ENCODE results near the gene NCAPH2.
"Not testable (repeated sequence)": the region's sequence is repeated elsewhere in the genome, so short reads cannot be mapped to it uniquely, and the experiment has no call there.

NCAPH2 gene

DNA sequence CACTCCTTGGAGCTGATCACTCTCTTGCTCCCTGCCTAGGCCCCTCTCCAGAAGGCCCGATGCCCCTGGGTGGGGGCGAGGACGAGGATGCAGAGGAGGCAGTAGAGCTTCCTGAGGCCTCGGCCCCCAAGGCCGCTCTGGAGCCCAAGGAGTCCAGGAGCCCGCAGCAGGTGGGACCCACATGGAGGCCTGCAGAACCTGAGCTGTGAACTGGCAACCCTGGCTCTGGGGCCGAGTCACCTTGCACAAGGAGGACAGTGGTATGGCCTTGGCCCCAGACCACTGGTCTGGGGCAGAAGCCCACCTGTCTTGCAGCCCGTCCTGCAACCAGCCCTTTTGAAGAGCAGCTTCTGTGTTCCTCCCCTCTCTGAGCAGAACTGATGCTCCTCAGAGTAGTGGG, 11.1 kb downstream of the NCAPH2 start:
- DNase-seq (ENCODE audit: low read depth in 2 of 2) = no peak

DNA sequence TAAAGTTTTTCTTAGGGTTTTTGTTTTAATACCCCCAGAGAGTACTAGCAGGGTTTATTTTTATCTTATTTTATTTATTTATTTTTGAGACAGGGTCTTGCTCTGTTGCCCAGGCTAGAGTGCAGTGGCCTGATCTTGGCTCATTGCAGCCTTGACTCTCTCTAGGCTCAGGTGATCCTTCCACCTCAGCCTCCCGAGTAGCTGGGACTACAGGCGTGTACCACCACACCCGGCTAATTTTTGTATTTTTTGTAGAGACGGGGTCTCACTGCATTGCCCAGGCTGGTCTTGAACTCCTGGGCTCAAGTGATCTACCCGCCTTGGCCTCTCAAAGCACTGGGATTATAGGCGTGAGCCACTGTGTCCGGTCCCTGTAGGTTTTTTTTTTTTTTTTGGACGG, 12.2 kb downstream of the NCAPH2 start:
- not testable (repeated sequence) for DNase-seq (ENCODE audit: low read depth in 2 of 2)

DNA sequence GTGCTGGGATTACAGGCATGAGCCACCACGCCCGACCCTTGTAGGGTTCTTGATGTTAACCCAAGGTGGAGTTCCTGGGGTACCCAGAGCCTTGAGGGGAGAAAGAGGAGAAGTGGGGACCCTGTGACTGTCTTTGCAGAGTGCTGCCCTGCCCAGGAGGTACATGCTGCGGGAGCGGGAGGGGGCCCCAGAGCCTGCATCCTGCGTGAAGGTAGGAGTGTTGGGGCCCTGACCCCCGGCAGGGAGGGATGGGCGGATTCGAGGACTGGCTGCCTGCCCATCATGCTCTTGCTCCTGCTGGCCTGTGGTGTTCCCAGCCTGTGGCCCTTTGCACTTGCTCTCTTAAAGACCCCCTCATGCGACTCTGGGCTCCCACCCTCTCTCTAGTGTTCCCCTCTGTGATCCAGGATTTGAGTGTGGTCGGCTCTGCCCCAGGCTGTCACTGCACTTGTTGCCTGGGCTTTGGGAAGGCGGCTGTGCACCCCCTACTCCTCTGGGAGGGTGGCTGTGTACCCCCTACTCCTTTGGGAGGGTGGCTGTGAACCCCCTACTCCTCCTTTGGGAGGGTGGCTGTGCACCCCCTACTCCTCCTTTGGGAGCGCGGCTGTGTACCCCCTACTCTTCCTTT, 12.9 kb downstream of the NCAPH2 start:
- DNase-seq (ENCODE audit: low read depth in 2 of 2) = no peak

DNA sequence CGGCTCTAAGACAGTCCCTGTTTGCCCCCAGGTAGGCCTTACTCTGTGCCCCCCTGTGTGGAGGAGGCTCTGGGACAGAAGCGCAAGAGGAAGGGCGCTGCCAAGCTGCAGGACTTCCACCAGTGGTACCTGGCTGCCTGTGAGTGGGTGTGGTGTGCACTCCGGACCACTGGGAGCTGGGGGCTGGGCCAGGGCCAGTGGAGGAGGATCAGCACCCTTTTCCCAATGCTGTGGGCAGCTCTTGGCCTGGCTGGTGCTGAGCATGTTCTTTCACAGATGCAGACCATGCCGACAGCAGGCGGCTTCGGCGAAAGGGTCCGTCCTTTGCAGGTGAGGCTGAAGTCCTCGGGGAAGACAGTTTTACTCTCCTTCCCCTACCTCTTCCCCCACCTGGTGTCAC, 13.7 kb downstream of the NCAPH2 start:
- no peak for DNase-seq (ENCODE audit: low read depth in 2 of 2)

DNA sequence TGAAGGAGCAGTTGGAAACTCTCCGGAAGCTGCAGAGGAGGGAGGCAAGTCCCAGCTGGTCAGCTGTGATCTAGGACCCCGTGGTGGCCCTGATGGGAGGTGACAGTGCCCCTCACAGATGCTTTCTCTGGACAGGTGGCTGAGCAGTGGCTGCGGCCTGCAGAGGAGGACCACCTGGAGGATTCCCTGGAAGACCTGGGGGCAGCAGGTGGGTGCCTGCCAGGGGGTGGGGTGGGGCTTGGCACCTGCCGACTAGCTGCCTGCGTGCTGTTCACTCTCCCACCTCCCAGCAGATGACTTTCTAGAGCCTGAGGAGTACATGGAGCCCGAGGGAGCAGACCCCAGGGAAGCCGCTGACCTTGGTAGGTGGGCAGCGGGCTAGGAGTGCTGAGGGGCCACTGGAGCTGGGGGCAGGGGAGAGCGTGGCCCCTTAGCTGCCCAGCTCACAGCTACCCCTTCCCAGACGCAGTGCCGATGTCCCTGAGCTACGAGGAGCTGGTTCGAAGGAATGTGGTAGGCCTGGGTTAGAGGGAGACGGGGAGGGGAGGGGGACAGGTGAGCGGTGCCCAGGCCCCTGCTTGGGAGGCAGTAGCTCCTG, 14.3 kb downstream of the NCAPH2 start:
- DNase-seq (ENCODE audit: low read depth in 2 of 2) = no peak

DNA sequence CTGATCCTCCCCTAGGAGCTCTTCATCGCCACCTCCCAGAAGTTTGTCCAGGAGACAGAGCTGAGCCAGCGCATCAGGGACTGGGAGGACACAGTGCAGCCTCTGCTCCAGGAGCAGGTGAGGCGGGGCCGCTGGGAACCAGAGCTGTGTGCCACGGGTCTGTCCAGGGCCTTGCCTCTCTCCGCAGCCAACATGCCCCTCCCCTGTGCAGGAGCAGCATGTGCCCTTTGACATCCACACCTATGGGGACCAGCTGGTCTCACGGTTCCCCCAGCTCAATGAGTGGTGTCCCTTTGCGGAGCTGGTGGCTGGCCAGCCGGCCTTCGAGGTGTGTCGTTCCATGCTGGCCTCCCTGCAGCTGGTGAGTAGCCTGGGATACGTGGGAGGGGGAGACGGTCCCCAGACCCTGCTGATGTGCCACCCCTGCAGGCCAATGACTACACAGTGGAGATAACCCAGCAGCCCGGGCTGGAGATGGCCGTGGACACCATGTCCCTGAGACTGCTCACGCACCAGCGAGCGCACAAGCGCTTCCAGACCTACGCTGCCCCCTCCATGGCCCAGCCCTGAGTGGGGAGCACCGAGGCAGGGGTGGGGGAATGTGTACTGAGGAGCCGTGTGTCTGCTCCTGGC, 14.9 kb downstream of the NCAPH2 start:
- DNase-seq (ENCODE audit: low read depth in 2 of 2) = no peak

DNA sequence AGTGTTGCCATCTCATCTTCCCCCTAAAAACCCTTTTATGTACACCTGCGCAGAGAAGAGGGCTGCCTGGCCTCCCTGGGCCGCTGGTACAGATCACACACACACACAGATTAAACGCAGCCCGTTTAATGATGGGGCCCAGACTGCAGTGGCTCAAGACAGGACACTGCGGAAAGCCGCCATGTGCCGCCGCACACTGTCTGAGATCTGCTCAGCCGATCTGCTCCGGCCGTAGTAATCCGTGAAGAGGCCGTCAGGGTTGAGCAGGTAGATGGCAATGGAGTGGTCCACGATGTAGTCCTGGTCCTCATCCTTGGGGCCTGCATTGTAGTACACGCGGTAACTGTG, 15.4 kb downstream of the NCAPH2 start:
- DNase-seq (ENCODE audit: low read depth in 2 of 2) = no peak

DNA sequence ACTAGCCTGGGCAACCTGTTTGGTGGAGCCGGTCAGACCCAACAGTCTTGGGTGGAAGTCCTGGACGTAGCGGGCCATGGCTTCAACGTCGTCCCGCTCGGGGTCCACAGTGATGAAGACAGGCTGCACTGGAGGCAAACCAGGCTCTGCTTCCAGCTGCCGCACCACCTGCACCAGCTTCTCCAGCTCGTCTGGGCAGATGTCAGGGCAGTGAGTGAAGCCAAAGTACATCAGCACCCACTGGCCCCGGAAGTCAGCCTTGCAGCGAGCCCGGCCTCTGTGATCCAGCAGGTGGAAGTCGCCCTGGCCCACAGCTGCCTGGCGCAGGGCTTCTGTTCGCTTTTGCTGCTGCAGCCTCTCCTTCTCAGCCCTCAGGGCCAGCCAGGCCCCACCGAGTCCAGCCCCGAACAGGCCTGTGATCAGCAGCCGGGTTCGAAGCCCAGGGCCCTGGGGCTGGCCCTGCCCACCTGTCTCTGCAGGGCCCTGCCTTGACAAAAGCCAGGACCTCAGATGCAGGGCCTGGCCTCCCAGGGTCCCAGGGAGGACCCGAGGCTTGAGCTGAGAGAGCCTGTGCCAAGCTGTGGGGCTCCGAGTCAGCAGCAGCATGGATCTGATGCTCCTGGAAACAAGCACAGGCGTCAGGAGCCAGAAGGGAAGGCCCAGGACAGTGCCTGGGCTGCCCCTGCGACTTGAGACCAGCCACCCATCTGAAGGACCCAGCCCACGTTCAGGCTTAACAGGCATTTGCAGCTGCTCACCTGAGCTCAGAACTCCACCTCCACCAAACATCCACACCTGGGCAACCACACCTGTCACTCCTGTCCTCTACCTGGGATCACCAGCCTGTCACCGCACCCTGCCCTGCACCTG, 16.0 kb downstream of the NCAPH2 start:
- DNase-seq (ENCODE audit: low read depth in 2 of 2) = no peak

DNA sequence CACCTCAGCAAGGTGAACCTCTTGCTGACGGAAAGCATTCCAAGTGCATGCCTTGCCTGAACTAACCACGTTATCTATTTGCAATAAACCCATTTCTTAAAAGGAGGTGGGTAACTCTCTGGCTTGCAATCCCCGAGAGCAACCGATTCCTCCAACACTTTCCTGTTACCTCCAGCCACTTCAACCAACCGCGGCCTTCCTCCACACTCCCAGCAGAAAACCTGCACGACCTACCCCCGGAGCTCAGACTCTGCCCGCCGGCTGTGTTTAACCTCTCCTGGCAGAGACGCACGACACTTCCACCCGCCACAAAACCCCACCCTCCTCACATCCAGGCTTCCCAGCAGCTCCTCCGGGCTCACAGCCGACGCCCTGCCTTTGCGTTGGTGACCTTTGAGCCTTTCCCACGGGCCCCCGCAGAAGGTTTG, 16.7 kb downstream of the NCAPH2 start:
- DNase-seq (ENCODE audit: low read depth in 2 of 2) = no peak

DNA sequence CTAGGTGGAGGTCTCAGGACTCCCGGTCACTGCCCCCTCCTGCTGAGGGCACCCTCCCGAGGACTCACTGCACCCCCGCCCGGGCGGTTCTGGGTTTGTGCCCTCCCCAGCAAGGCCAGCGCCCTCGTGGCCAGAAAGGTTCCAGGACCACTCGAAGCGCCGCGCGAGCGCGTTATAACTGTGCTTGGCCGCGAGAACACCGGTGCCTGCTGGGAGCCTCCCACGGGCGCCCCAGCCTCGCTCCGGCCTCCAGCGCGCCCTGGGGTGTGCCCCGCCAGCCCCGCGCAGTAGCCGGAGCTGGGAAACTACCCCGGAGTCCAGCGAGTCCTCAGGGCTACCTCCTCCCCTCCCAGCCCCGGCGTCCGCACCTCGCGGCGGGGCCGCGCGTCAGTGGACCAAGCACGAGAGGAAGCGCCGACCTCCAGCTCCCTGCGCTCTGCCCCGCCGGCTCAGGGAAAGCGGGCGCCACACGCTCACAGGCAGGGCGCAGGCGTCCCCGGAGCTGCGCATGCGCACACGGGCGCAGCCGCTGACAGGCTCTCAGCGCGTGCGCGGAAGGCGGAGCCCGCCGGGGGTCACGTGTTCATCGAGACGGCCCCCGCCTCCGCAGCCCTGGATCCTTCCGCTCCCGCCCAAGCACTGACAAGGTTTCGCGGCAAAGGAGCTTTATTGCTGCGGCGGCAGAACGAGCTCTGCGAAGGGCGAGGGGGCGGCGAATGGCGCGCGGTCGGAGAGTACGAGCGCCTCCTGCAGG, 17.3 kb downstream of the NCAPH2 start, which contains the start of gene SCO2:
Gene SCO2, minus strand, starts transcription at position 495 of the 754 bp plus-strand sequence. CDS start 1,187 bp downstream, outside the sequence.
- DNase-seq (ENCODE audit: low read depth in 2 of 2) = peak; percentile 97 to 98

DNA sequence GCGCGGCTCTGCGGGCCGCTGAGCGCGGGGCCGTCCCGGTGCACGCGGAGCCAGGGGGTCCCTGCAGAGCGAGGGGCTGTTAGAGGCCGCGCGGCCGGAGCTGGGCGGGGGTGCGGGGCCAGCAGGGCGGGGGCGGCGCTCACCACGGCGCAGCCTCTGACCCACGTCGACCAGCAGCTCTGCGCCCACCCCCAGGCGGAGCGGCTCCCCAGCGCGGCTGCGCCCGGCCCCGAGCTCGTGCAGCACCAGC, 17.8 kb downstream of the NCAPH2 start:
- DNase-seq (ENCODE audit: low read depth in 2 of 2) = no peak

DNA sequence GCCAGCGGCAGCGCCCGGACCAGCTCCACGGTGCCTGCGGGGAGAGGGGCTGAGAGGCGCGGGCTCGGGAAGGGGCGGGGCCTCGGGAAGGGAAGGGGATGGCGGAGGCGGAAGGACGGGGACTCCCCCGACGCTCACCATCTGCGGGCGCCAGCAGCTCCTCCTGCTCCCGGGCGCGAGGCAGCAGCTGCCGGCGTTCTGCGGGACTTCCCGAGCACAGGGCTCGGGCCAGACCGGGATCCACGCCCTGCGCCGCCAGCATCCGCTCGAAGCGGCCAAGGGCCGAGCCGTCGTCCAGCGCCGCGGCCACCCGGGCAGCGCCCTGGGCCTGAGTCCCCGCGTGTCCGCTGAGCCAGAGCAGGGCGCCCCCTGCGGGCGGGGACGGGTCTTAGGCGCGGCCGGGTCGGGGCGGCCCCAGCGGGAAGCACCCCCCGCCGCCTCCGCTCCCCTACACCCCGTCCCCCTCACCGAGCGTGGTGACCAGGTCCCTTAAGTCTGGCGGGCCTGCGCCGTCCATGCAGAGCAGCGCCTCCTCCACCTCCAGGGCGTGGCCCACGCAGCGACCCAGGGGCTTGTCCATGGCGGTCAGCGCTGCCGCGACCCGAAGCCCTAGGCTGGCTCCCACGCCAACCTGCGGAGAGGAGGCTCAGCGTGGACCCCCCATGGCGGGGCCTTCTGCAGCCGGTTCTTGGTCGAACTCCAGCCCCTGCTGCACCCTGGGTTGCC, 18.2 kb downstream of the NCAPH2 start:
- peak; percentile 85 to 86 for DNase-seq (ENCODE audit: low read depth in 2 of 2)

DNA sequence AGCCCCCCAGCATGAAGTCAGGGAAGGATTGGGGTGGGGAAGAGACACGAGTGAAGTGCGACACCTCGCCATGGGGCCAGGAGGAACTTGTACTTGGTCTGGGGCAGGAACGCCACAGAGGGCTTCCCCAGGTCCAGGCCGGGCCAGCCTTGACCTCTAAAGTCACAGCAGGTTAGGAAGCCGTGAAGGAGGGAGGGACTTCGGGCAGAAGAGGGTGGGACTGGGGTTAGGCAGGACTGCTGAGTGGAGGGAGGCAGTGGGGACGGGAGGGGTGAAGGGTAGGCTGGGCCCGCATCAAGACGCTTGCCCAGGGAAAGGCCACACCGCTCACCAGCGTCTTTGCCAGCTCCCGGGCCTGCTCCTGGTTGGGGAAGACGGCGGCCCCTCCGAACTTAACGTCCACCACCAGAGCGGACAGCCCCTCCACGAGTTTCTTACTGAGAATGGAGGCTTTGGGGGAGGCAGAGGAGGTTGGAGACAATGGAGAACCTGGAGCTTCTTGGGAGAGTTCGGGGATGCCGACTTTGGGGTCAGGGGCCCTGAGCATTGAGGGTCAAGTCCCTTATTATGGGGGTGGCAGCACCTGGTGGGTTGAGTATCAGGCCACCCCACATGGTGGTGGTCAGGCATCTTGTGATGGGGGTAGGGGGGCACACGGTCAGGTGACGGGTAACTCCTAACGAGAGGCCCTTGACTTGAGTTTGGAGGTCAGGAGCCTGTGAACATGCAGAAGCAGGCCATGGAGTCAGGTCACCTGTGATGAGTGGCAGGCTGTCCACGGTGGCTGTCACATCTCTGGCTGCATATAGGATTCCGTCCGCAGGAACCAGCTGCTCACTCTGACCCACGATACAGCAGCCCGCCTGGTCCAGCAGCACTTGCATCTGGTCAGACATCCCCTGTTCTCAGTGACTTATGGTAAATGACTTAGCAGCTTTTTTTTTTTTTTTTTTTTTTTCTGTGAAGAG, 19.1 kb downstream of the NCAPH2 start:
- no peak for DNase-seq (ENCODE audit: low read depth in 2 of 2)

DNA sequence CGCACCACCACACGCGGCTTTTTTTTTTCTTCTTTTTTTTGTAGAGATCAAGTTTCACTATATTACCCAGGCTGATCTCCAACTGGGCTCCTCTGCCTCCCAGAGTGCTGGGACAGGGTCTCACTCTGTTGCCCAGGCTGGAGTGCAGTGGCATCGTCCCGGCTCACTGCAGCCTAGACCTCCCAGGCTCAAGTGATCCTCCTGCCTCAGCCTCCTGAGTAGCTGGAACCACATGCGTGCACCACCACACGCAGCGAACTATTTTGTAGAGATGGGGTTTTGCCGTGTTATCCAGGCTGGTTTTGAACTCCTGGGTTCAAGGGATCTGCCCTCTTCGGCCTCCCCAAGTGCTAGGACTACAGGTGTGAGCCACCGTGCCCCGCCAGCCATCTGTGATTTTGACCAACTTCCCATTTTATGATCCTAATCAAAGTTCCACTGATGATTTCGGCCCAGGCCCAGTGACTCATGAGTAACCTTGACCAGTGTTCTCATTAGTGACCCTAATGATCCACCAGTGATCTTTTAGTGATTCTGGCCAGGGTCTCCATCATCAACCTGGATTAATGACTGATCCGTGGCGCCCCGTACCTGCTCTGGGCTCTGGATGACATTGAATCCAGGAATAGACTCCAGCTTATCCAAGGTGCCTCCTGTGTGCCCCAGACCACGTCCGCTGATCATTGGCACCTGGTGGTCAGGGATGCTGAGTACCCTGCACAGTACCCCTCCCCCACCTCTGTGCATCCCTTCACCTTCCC, 20.1 kb downstream of the NCAPH2 start:
- DNase-seq (ENCODE audit: low read depth in 2 of 2) = no peak

DNA sequence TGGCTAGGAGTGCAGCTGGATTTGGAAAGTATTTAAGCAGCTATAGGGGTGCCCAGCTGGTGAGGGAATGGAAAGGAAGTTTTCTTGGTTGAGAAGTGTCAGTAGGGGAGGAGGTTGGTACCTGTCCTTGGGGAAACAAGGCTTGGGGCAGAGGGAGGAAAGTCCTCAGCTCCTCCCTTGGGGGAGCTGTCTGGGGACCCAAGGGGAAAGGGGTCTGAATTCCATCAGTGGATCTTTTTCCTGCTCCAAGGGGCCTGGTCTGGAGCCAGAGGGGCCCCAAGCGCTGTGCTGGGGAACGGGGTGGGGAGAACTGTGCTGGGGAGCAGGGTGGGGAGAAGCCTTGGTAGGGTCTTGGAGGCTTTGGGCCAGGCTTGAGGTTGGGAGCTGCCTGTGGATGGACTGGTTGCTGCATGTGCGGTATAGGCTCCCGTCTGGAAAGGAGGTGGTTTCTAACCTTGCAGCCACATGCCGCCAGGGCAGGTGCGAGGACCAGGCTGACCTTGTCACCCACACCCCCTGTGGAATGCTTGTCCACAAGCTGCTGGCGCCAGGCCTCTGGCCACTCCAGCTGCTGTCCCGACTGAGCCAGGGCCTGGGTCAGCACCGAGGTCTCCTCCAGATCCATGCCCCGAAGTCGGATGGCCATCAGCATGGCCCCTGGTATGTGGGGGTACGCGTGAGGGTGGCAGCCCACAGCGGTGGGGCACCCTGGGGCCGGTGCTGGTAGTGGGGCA, 20.8 kb downstream of the NCAPH2 start:
- no peak for DNase-seq (ENCODE audit: low read depth in 2 of 2)

DNA sequence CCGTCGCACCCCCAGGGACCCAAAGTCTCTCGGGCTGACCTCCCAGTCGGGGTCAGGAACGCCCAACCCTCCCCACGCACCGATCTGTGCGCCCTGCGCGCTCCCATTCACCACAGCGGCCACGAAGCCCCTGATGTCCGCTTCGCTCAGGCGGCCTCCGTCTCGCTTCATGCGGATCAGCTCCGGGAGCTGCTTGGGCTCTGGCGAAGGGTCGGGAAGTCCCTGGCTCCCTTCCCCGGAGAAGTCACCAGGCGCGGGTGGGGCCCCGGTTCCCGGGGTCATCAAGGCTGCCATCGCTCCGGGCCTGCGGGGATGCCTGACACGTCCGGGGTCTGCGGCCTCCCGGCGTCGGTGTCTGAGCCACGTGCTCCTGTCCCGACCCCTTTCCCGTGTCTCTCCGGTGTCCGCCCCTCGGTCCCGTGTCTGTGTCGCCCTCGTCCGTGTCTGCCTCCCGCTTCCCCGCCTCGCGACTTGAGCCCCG, 21.4 kb downstream of the NCAPH2 start:
- DNase-seq (ENCODE audit: low read depth in 2 of 2) = no peak

DNA sequence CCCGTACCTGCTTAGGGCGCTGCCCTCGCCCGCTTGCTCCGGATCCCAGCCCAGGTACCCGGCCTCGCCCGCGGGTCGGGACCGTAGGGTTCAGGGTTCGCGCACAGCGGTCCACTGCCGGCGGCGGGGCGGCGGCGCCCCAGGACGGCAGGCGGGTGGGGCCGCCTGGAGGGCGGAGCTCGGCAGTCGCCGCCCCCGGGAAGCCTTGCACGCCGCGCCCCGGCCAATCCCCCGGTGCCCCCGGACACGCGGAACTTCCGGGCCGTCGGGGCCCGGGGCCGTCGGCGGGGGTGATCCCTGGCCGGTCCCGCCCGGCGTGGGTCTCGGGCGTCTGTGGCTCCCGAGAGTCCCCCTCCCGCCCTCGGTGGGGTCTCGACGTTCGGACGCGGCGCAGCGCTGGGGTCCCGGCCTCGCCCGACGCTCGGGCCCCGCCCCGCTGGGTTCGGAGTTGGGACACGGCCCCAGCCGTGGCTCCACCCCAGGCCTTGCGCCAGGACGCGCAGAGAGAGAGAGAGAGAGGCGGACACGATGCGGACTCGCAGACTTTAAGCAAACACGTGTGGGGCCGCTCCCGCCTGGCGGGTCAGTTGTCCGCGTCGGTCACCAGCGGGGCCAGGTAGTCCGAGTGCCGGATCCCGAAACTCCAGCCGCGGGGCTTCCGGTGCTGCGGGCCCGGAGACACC, 22.0 kb downstream of the NCAPH2 start, which contains the start of gene TYMP:
Gene TYMP, minus strand, starts transcription at position 116 of the 683 bp plus-strand sequence. CDS start 303 bp downstream, outside the sequence.
- DNase-seq (ENCODE audit: low read depth in 2 of 2) = peak in 1 of 2 donors; percentile 74

DNA sequence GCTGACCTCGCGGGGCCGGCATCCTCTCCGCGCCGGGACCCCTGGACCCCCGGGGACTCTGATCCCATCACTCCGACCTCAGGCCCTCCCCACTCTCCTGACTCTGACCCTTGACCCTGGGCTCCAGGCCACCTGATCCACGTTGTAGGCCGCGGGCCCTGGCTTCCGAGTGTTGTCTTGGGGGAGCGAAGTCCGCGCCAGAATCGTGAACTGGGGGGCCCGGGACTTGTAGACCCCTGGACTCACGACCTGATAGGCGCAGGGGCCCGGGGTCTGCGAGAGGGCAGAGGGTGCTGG, 22.5 kb downstream of the NCAPH2 start:
- no peak for DNase-seq (ENCODE audit: low read depth in 2 of 2)

Data from stimulated activated CD8-positive, alpha-beta memory T cell treated with anti-CD3 and anti-CD28 coated beads, Interleukin-2, amount 100 ng/mL, for 48 hours (primary cell).